Spleen (tissue), 11 donors: ENCODE results near the gene GALR2. TPM values are rescaled to one million over a fixed set of nuclear protein-coding genes. Genes with fewer than 3 reads are reported as not detected.

ENCODE experiments used
- DNase-seq: peaks from one replicate; pipeline ENCODE4 v3.0.0-alpha.2; 2020
- H3K27ac ChIP-seq, 8 donors: fragments of 200-600 bp; sonication (generic) in 7 of 8; 1 replicate in 4 of 8; 2 replicates in 4 of 8; pipeline versions ENCODE4 v1.5.0 to v1.8.0; 2016 to 2021; ENCODE audit warnings: inconsistent platforms in 4 of 8, mild to moderate bottlenecking in 4 of 8, moderate library complexity in 1 of 8
- H3K27me3 ChIP-seq, 7 donors: fragments of 200-600 bp; sonication (generic) in 6 of 7; replicated peaks in 1 of 7; 1 replicate in 4 of 7; 2 replicates in 3 of 7; pipeline versions ENCODE4 v1.5.0 to v1.8.0; 2016 to 2021; ENCODE audit warnings: inconsistent platforms in 3 of 7, mild to moderate bottlenecking in 1 of 7
- H3K36me3 ChIP-seq, 6 donors: fragments of 200-600 bp; sonication (generic) in 5 of 6; 1 replicate in 4 of 6; 2 replicates in 2 of 6; pipeline versions ENCODE4 v1.5.0 to v1.8.0; 2016 to 2021; ENCODE audit warnings: inconsistent platforms in 2 of 6
- H3K4me1 ChIP-seq, 6 donors: fragments of 200-600 bp; sonication (generic) in 5 of 6; 1 replicate in 3 of 6; 2 replicates in 3 of 6; pipeline versions ENCODE4 v1.5.0 to v1.8.0; 2016 to 2021; ENCODE audit warnings: inconsistent platforms in 3 of 6
- H3K4me3 ChIP-seq, 8 donors: fragments of 200-600 bp; sonication (generic) in 7 of 8; 1 replicate in 4 of 8; 2 replicates in 4 of 8; pipeline versions ENCODE4 v1.5.0 to v1.8.0; 2016 to 2021; ENCODE audit warnings: inconsistent platforms in 4 of 8, mild to moderate bottlenecking in 4 of 8, moderate library complexity in 2 of 8
- H3K9me3 ChIP-seq, 8 donors: fragments of 200-600 bp; sonication (generic) in 7 of 8; 1 replicate in 4 of 8; 2 replicates in 4 of 8; pipeline versions ENCODE4 v1.5.0 to v1.8.0; 2016 to 2021; ENCODE audit warnings: inconsistent platforms in 4 of 8
- POLR2A ChIP-seq, 3 donors: fragments of 450-650 bp; IDR thresholded peaks; one replicate each; pipeline ENCODE4 v1.5.1; 2017; ENCODE audit warnings: antibody characterized with exemption in 3 of 3, mild to moderate bottlenecking in 1 of 3
- POLR2AphosphoS5 ChIP-seq, 3 donors: sonication (generic); formaldehyde crosslinking; IDR thresholded peaks; one replicate each; pipeline ENCODE4 v1.5.1; 2017; ENCODE audit warnings: antibody characterized with exemption in 3 of 3
- WGBS, 5 donors: extraction: QIAGEN DNeasy Blood & Tissue Kit in 3 of 5; methylation state at CpG; one replicate each; pipeline versions ENCODE4 v1.1.5 to v1.1.7; 2013 to 2018; 5-methylcytosine and 5-hydroxymethylcytosine counted together
- intact Hi-C: fragments of 100-400 bp; cut with DNase I; formaldehyde crosslinking; loops from one replicate; pipeline ENCODE4 v1.15.0; 2023; ENCODE audit warnings: low total_unique reads
- polyA plus RNA-seq, 3 donors: library from polyadenylated mRNA; stranded (reverse); fragments of 200-250 nt; gene quantifications; one replicate each; pipeline ENCODE4 v1.2.1, GENCODE V29; 2013
- total RNA-seq, 7 donors: library from RNA; depleted of rRNA in 3 of 7; stranded (reverse); fragments of >200 nt in 3 of 7; fragmentation: NEBNext Ultra II Directional in 4 of 7; extraction: Animal tissue kit (Norgen Biotek cat#: 25700) in 4 of 7; gene quantifications; one replicate each; pipeline versions ENCODE4 v1.1.0 to v1.2.1, GENCODE V29; 2016 to 2021
- TF ChIP-seq, protein P1 (sequence below), 11 experiments: fragments of 200-600 bp in 7 of 11; fragments of 450-650 bp in 4 of 11; sonication (generic) in 4 of 11; IDR thresholded peaks in 8 of 11; conservative IDR thresholded peaks in 3 of 11; 1 replicate in 7 of 11; 2 replicates in 4 of 11; pipeline versions ENCODE4 v1.4.0 to v1.8.0; 2016 to 2021; ENCODE audit warnings: antibody characterized with exemption in 11 of 11, inconsistent platforms in 4 of 11, mild to moderate bottlenecking in 1 of 11
- donor health status: healthy with polysubstance abuse.
- donor health status: DM: no; HTN: no; CAD: no; lungs with moderate emphysema.
- donor health status: DM: no; HTN: no; CAD: no.
- donor health status: Bipolar disorder and iron deficiency.
- donor health status: healthy.
- donor health status: DM: no; HTN: no; CAD: no.
- donor health status: DM: yes; HTN: yes; CAD: no.

GALR2 gene
- total and polyA plus RNA-seq, 10 donors = 0.06 to 0.93 (median 0.38) TPM; not detected in 6

- Histone ChIP-seq H3K27me3 (no peaks in the 10 kb centered on the region), H3K4me1 (peaks cover 0 to 9% (median 0%) of the 10 kb centered on the region in 6 donors), H3K36me3 (peaks cover 0 to 100% (median 92%) of the 10 kb centered on the region in 6 donors), H3K9me3 (no peaks in the 10 kb centered on the region), H3K4me3 (no peak overlapping the region), H3K27ac (no peak overlapping the region)
- 86 to 97% (median 90%) methylated on average over 11 of the region's 11 CpGs for WGBS, 5 donors
- peak; percentile 41 for DNase-seq
- intact Hi-C loops = no loop called here
- TF ChIP-seq, protein P1, sequence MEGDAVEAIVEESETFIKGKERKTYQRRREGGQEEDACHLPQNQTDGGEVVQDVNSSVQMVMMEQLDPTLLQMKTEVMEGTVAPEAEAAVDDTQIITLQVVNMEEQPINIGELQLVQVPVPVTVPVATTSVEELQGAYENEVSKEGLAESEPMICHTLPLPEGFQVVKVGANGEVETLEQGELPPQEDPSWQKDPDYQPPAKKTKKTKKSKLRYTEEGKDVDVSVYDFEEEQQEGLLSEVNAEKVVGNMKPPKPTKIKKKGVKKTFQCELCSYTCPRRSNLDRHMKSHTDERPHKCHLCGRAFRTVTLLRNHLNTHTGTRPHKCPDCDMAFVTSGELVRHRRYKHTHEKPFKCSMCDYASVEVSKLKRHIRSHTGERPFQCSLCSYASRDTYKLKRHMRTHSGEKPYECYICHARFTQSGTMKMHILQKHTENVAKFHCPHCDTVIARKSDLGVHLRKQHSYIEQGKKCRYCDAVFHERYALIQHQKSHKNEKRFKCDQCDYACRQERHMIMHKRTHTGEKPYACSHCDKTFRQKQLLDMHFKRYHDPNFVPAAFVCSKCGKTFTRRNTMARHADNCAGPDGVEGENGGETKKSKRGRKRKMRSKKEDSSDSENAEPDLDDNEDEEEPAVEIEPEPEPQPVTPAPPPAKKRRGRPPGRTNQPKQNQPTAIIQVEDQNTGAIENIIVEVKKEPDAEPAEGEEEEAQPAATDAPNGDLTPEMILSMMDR (IDR thresholded peaks at IDR 0.05 in 8 of 11, conservative IDR thresholded peaks at IDR 0.05 in 3 of 11) = no peak
- no peak for TF ChIP-seq POLR2AphosphoS5 (IDR thresholded peaks at IDR 0.05)
- TF ChIP-seq POLR2A (IDR thresholded peaks at IDR 0.05) = no peak
Measured at GRCh38 chr17:76094046-76094445, 19.5 kb downstream of the GALR2 start.

GRCh38 chr17:76095943-76096342, 21.4 kb downstream of the GALR2 start:
- no peaks in the 10 kb centered on the region for H3K9me3 ChIP-seq
- peak; percentile 56 for DNase-seq
- no peak for TF ChIP-seq POLR2A (IDR thresholded peaks at IDR 0.05)
- TF ChIP-seq POLR2AphosphoS5 (IDR thresholded peaks at IDR 0.05) = no peak
- H3K36me3 ChIP-seq = peaks cover 0 to 100% (median 92%) of the 10 kb centered on the region in 6 donors
- H3K27me3 ChIP-seq = no peaks in the 10 kb centered on the region
- H3K4me1 ChIP-seq = peaks cover 0 to 10% (median 0%) of the 10 kb centered on the region in 6 donors
- no peak overlapping the region for H3K27ac ChIP-seq
- WGBS, 5 donors = 87 to 98% (median 92%) methylated on average over 13 of the region's 13 CpGs
- H3K4me3 ChIP-seq = no peak overlapping the region
- intact Hi-C loops = no loop called here

DNA sequence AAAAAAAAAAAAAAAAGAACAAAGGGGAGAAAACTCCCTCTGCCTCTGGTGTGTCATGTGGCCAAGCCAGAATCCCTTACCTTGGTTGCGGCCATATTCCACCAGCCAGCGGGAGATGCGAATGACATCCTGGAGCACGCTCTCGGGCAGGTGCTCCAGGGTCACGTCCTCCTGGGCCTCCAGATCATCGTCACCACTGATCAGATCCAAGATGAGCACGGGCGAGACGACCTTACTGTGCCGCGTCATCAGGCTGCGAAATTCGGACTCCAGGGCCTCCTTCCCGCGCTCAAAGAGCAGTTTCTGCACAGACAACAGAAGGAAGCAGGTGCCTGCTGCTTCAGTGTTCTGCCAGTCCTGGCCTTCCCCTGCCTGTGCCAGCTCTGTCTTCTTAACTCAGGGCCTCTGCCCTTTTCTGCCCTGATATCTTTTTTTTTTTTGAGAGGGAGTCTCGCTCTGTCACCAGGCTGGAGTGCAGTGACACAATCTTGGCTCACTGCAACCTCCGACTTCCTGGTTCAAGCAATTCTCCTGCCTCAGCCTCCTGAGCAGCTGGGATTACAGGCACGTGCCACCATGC, 23.2 kb downstream of the GALR2 start:
- TF ChIP-seq, protein P1 (IDR thresholded peaks at IDR 0.05 in 8 of 11, conservative IDR thresholded peaks at IDR 0.05 in 3 of 11) = no peak
- TF ChIP-seq POLR2A (IDR thresholded peaks at IDR 0.05) = no peak
- no peak for TF ChIP-seq POLR2AphosphoS5 (IDR thresholded peaks at IDR 0.05)
- no peak overlapping the region for H3K4me3 ChIP-seq
- H3K36me3 ChIP-seq = peaks cover 0 to 91% (median 85%) of the 10 kb centered on the region in 6 donors
- WGBS, 5 donors = 91 to 92% (median 91%) methylated on average over 18 to 19 of the region's 19 CpGs
- DNase-seq = no peak
- no peaks in the 10 kb centered on the region for H3K27me3 ChIP-seq
- peaks cover 9 to 19% (median 15%) of the 10 kb centered on the region in 6 donors for H3K4me1 ChIP-seq
- no peaks in the 10 kb centered on the region for H3K9me3 ChIP-seq
- H3K27ac ChIP-seq = no peak overlapping the region
- intact Hi-C loops = no loop called here

GRCh38 chr17:76102944-76103273, 28.3 kb downstream of the GALR2 start:
- H3K27ac ChIP-seq = peak overlapping the region; percentile 64 to 93 (median 88)
- no peaks in the 10 kb centered on the region for H3K9me3 ChIP-seq
- no peak for DNase-seq
- 3 to 11% (median 5%) methylated on average over 2 to 4 of the region's 4 CpGs for WGBS, 5 donors
- peak overlapping the region; percentile 51 to 88 (median 77) for H3K4me3 ChIP-seq
- intact Hi-C loops = no loop called here
- H3K36me3 ChIP-seq = peaks cover 0 to 40% (median 36%) of the 10 kb centered on the region in 6 donors
- no peaks in the 10 kb centered on the region for H3K27me3 ChIP-seq
- H3K4me1 ChIP-seq = peaks cover 11 to 46% (median 26%) of the 10 kb centered on the region in 6 donors
- TF ChIP-seq, protein P1 (IDR thresholded peaks at IDR 0.05 in 8 of 11, conservative IDR thresholded peaks at IDR 0.05 in 3 of 11) = no peak
- no peak for TF ChIP-seq POLR2AphosphoS5 (IDR thresholded peaks at IDR 0.05)
- TF ChIP-seq POLR2A (IDR thresholded peaks at IDR 0.05) = no peak
